Esophagus muscularis mucosa (tissue), 4 donors: ENCODE data around the gene CEP68.

Experiments used
- CTCF ChIP-seq, 3 experiments: fragments of 200-600 bp in 2 of 3; fragments of 450-650 bp in 1 of 3; sonication (generic) in 2 of 3; IDR thresholded peaks; one replicate each; pipeline ENCODE4 v1.5.1; 2017 to 2019; ENCODE audit warnings: antibody characterized with exemption in 3 of 3, mild to moderate bottlenecking in 2 of 3, moderate library complexity in 1 of 3
- EP300 ChIP-seq: sonication (generic); formaldehyde crosslinking; IDR thresholded peaks from one replicate; pipeline ENCODE4 v1.6.1; 2017; ENCODE audit warnings: antibody characterized with exemption
- POLR2A ChIP-seq: fragments of 450-650 bp; IDR thresholded peaks from one replicate; pipeline ENCODE4 v1.6.1; 2017; ENCODE audit warnings: antibody characterized with exemption, moderate library complexity, mild to moderate bottlenecking, low read depth
- POLR2AphosphoS5 ChIP-seq, 2 donors: sonication (generic); formaldehyde crosslinking; IDR thresholded peaks; one replicate each; pipeline ENCODE4 v1.6.1; 2017; ENCODE audit warnings: antibody characterized with exemption in 2 of 2

- no peak for TF ChIP-seq POLR2A
- no peak for TF ChIP-seq CTCF (IDR thresholded peaks at IDR 0.05)
- TF ChIP-seq POLR2AphosphoS5 (IDR thresholded peaks at IDR 0.05), result no peak
- no peak for TF ChIP-seq EP300
These were observed 77.4 kb downstream of the CEP68 start for GRCh38 chr2:65133626-65134025.
